K562 (cell line): ENCODE measurements around the gene ZNF584. TPM values are rescaled to one million over a fixed set of nuclear protein-coding genes. Genes with fewer than 3 reads are reported as not detected.

Source experiments
- BMI1 ChIP-seq: fragments of 150-350 bp; IDR thresholded peaks from 2 replicates; pipeline ENCODE4 v1.6.1; 2014; ENCODE audit warnings: low read length
- ELF2 ChIP-seq: fragments of 250-450 bp; sonication (Bioruptor Pico); IDR thresholded peaks from 2 replicates; pipeline ENCODE4 v1.5.0; 2021; ENCODE audit warnings: mild to moderate bottlenecking
- MCM5 ChIP-seq: fragments of 450-650 bp; IDR thresholded peaks from 2 replicates; pipeline ENCODE4 v1.6.1; 2016; ENCODE audit warnings: low read depth
- MEF2D ChIP-seq: conservative IDR thresholded peaks from 2 replicates; pipeline ENCODE4 v1.6.1; 2016; ENCODE audit warnings: low read depth, missing genetic modification characterization, missing compliant biosample characterization
- NFYB ChIP-seq: IDR thresholded peaks from 2 replicates; pipeline ENCODE4 v1.6.1; 2011; ENCODE audit warnings: mild to moderate bottlenecking, moderate library complexity; ENCODE audit not compliant: insufficient read length; ENCODE audit errors: extremely low read depth
- RAD21 ChIP-seq, 2 experiments: fragments of 250-450 bp in 1 of 2; fragments of 450-650 bp in 1 of 2; sonication (Bioruptor Pico) in 1 of 2; formaldehyde crosslinking in 1 of 2; IDR thresholded peaks in 1 of 2; conservative IDR thresholded peaks in 1 of 2; 2 replicates each; pipeline versions ENCODE4 v1.4.0 to v1.8.0; 2020 to 2022; ENCODE audit warnings: mild to moderate bottlenecking in 2 of 2, moderate library complexity in 1 of 2
- RUNX1 ChIP-seq: sonication (generic); IDR thresholded peaks from 2 replicates; pipeline ENCODE4 v1.6.1; 2016; ENCODE audit warnings: antibody characterized with exemption, low read depth
- SOX6 ChIP-seq: fragments of 450-650 bp; IDR thresholded peaks from 2 replicates; pipeline ENCODE4 v1.6.1; 2014; ENCODE audit warnings: mild to moderate bottlenecking
- STAT5B ChIP-seq: fragments of 250-450 bp; sonication (Bioruptor Pico); IDR thresholded peaks from 2 replicates; pipeline ENCODE4 v1.8.0; 2021; ENCODE audit warnings: mild to moderate bottlenecking, inconsistent platforms
- YBX1 ChIP-seq: fragments of 450-650 bp; IDR thresholded peaks from 2 replicates; pipeline ENCODE4 v1.7.1; 2016; ENCODE audit warnings: mild to moderate bottlenecking
- ZNF224 ChIP-seq: sonication (generic); formaldehyde crosslinking; IDR thresholded peaks from 2 replicates; pipeline ENCODE4 v1.8.0; 2022; ENCODE audit warnings: mild to moderate bottlenecking, missing genetic modification reagents
- ZNF347 ChIP-seq: fragments of 450-650 bp; formaldehyde crosslinking; IDR thresholded peaks from 2 replicates; pipeline ENCODE4 v1.4.0; 2020; ENCODE audit warnings: low read depth, mild to moderate bottlenecking, moderate library complexity
- ZNF41 ChIP-seq: fragments of 250-450 bp; sonication (Bioruptor Pico); conservative IDR thresholded peaks from 2 replicates; pipeline ENCODE4 v1.4.0; 2020; ENCODE audit warnings: mild to moderate bottlenecking
- polyA plus RNA-seq, 8 experiments: library from polyadenylated mRNA; depleted of rRNA in 4 of 8; stranded (reverse) in 5 of 8; unstranded in 3 of 8; fragments of >200 nt; fragmentation: Nextera tagmentation in 2 of 8; fragmentation: Illumina TruSeq in 1 of 8; extraction: Ambion mirVana in 2 of 8; extraction: Trizol in 1 of 8; gene quantifications; 2 replicates each; pipeline versions ENCODE4 v1.2.1 to v1.2.3, GENCODE V29; 2011 to 2014; ENCODE audit warnings: inconsistent platforms in 1 of 8, missing spikeins in 1 of 8
- total RNA-seq, 7 experiments: library from RNA; depleted of rRNA in 6 of 7; stranded (reverse); fragments of >200 nt in 6 of 7; fragmentation: Illumina TruSeq in 2 of 7; extraction: Trizol in 2 of 7; gene quantifications; 2 replicates each; pipeline versions ENCODE4 v1.2.1 to v1.2.3, GENCODE V29; 2011 to 2021; ENCODE audit warnings: low replicate concordance in 1 of 7
- TF ChIP-seq, protein P1 (sequence below): sonication (generic); formaldehyde crosslinking; IDR thresholded peaks from 2 replicates; pipeline ENCODE4 v1.8.0; 2022; ENCODE audit warnings: mild to moderate bottlenecking, missing genetic modification reagents
- TF ChIP-seq, protein P2 (sequence below): fragments of 250-450 bp; sonication (Bioruptor Pico); IDR thresholded peaks from 2 replicates; pipeline ENCODE4 v1.4.0; 2020
- TF ChIP-seq, protein P3 (sequence below): fragments of 450-650 bp; IDR thresholded peaks from 2 replicates; pipeline ENCODE4 v1.6.1; 2016
- TF ChIP-seq, protein P4 (sequence below), 2 experiments: IDR thresholded peaks; 2 replicates each; pipeline ENCODE4 v1.6.1; 2012; ENCODE audit warnings: improper control_type of control experiment in 2 of 2, low read depth in 2 of 2, low read length in 2 of 2, borderline replicate concordance in 1 of 2
- TF ChIP-seq, protein P5 (sequence below): fragments of 450-650 bp; IDR thresholded peaks from 2 replicates; pipeline ENCODE4 v1.6.1; 2014; ENCODE audit warnings: low read depth, mild to moderate bottlenecking, moderate library complexity, borderline replicate concordance
- TF ChIP-seq, protein P6 (sequence below): fragments of 450-650 bp; IDR thresholded peaks from 2 replicates; pipeline ENCODE4 v1.6.1; 2016; ENCODE audit warnings: antibody characterized with exemption

The ZNF584 gene
- total and polyA plus RNA-seq, 9 of the 15 experiments (the other 6 are each of a cell fraction or from before 2014, with no cell fraction given): 5.8 to 43.4 (median 24.6) TPM

DNA sequence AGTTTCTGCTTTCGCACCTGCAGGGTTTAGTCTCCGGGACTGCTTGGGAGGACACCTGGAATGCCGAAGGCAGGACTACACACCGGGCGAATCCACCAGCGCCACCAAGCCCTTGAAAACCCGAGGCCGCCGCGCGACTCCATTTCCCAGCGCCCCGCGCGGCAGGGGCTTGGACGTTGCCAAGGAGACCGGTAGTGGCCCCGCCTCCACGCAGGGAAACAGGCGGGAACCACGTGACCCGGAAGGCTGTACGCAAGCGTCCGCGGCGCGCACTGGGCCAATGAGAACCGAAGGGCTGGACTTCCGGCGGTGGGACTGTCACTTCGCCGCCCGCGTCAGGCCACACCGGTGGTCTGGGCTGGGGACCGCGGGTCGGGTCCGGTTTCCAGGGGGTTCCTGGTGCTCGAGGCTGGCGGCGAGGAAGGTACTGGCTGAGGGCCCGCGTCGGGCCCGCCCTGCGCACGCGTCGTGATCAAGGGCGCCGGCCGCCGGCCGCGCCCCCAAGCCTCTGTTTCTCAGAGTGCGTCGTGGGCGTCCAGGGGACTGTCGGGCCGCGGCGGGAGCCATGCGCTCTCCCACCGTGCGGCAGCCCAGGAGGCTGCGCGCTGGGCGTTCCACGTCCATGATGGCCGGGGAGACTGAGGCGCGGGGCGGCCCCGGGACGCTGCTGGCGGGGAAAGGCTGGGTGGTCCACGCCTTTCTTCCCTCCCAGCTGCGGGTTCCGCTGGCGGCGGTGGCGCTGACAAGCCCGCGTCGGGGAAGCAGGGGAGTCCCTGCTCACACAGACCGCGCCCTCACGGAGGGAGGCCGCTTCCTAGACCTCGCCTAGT is 58.5 kb downstream of the ZNF584 start, which contains the start of gene ZNF324 (continued):
- TF ChIP-seq, protein P1, sequence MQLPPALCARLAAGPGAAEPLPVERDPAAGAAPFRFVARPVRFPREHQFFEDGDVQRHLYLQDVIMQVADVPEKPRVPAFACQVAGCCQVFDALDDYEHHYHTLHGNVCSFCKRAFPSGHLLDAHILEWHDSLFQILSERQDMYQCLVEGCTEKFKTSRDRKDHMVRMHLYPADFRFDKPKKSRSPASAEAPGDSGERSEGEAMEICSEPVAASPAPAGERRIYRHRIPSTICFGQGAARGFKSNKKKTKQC: no peak; the same call in 1 of the 2 replicates
- TF ChIP-seq, protein P2, sequence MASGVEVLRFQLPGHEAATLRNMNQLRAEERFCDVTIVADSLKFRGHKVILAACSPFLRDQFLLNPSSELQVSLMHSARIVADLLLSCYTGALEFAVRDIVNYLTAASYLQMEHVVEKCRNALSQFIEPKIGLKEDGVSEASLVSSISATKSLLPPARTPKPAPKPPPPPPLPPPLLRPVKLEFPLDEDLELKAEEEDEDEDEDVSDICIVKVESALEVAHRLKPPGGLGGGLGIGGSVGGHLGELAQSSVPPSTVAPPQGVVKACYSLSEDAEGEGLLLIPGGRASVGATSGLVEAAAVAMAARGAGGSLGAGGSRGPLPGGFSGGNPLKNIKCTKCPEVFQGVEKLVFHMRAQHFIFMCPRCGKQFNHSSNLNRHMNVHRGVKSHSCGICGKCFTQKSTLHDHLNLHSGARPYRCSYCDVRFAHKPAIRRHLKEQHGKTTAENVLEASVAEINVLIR (CRISPR knock-in tag): peak; percentile 32; the same call in 1 of the 2 replicates
- TF ChIP-seq NFYB (peak; percentile 89), MEF2D (tag) (no peak), ZNF347 (CRISPR knock-in tag) (no peak), ZNF224 (CRISPR knock-in tag) (no peak), ZNF41 (no peak), ELF2 (CRISPR knock-in tag) (peak; percentile 90), RAD21 (CRISPR knock-in tag; conservative IDR thresholded peaks at IDR 0.05 in 1 of 2, IDR thresholded peaks at IDR 0.05 in 1 of 2) (peak in 1 of 2 experiments; percentile 25; a peak in 3 of 4 replicates), STAT5B (CRISPR knock-in tag) (no peak), RUNX1 (no peak), YBX1 (no peak), SOX6 (0 out of 2 replicates have a peak, but pooled peaks have one; percentile 16), MCM5 (no peak), BMI1 (peak; percentile 86)
- TF ChIP-seq, protein P3, sequence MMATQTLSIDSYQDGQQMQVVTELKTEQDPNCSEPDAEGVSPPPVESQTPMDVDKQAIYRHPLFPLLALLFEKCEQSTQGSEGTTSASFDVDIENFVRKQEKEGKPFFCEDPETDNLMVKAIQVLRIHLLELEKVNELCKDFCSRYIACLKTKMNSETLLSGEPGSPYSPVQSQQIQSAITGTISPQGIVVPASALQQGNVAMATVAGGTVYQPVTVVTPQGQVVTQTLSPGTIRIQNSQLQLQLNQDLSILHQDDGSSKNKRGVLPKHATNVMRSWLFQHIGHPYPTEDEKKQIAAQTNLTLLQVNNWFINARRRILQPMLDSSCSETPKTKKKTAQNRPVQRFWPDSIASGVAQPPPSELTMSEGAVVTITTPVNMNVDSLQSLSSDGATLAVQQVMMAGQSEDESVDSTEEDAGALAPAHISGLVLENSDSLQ: peak; percentile 74; the same call in 1 of the 2 replicates
- TF ChIP-seq, protein P4, sequence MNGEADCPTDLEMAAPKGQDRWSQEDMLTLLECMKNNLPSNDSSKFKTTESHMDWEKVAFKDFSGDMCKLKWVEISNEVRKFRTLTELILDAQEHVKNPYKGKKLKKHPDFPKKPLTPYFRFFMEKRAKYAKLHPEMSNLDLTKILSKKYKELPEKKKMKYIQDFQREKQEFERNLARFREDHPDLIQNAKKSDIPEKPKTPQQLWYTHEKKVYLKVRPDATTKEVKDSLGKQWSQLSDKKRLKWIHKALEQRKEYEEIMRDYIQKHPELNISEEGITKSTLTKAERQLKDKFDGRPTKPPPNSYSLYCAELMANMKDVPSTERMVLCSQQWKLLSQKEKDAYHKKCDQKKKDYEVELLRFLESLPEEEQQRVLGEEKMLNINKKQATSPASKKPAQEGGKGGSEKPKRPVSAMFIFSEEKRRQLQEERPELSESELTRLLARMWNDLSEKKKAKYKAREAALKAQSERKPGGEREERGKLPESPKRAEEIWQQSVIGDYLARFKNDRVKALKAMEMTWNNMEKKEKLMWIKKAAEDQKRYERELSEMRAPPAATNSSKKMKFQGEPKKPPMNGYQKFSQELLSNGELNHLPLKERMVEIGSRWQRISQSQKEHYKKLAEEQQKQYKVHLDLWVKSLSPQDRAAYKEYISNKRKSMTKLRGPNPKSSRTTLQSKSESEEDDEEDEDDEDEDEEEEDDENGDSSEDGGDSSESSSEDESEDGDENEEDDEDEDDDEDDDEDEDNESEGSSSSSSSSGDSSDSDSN (IDR thresholded peaks at IDR 0.05; ENCODE audit: borderline replicate concordance in 1 of 2, low read depth in 2 of 2, low read length in 2 of 2): 0 out of 4 replicates have a peak, but pooled peaks of 1 of the 2 experiments have one; percentile 31
- TF ChIP-seq, protein P5, sequence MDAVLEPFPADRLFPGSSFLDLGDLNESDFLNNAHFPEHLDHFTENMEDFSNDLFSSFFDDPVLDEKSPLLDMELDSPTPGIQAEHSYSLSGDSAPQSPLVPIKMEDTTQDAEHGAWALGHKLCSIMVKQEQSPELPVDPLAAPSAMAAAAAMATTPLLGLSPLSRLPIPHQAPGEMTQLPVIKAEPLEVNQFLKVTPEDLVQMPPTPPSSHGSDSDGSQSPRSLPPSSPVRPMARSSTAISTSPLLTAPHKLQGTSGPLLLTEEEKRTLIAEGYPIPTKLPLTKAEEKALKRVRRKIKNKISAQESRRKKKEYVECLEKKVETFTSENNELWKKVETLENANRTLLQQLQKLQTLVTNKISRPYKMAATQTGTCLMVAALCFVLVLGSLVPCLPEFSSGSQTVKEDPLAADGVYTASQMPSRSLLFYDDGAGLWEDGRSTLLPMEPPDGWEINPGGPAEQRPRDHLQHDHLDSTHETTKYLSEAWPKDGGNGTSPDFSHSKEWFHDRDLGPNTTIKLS: peak; percentile 45; the same call in 1 of the 2 replicates
- TF ChIP-seq, protein P6, sequence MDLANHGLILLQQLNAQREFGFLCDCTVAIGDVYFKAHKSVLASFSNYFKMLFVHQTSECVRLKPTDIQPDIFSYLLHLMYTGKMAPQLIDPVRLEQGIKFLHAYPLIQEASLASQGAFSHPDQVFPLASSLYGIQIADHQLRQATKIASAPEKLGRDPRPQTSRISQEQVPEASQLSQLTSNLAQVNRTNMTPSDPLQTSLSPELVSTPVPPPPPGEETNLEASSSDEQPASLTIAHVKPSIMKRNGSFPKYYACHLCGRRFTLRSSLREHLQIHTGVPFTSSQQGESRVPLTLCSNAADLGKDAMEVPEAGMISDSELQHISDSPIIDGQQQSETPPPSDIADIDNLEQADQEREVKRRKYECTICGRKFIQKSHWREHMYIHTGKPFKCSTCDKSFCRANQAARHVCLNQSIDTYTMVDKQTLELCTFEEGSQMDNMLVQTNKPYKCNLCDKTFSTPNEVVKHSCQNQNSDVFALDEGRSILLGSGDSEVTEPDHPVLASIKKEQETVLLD: no peak
